Stimulated activated CD4-positive, alpha-beta T cell treated with anti-CD3 and anti-CD28 coated beads, TNF-alpha, amount 100 ng/mL, for 24 hours (primary cell): ENCODE measurements around the gene INPP5E.

Source experiments
- DNase-seq, 3 experiments: peaks; one replicate each; pipeline ENCODE4 v3.0.0-alpha.2; 2020; ENCODE audit warnings: low read depth in 3 of 3

INPP5E gene

GRCh38 chr9:136439481-136440408 lies at the start of gene INPP5E:
Gene INPP5E, minus strand, starts transcription at chr9:136439845. Its CDS starts 426 bp downstream, at chr9:136439419.
- peak; percentile 59 to 79 (median 70) for DNase-seq

- peak; percentile 46 to 70 (median 51) for DNase-seq
Measured at GRCh38 chr9:136488247-136489214, 48.9 kb upstream of the INPP5E start.

- DNase-seq, result no peak
Measured at GRCh38 chr9:136487672-136488071, 48.0 kb upstream of the INPP5E start.

- DNase-seq, result no peak
Measured at GRCh38 chr9:136486823-136487620, 47.4 kb upstream of the INPP5E start.

- DNase-seq, result no peak
Measured at GRCh38 chr9:136486131-136486530, 46.5 kb upstream of the INPP5E start.

GRCh38 chr9:136485049-136486045 lies 45.7 kb upstream of the INPP5E start:
- peak; percentile 73 to 82 (median 74) for DNase-seq

GRCh38 chr9:136484153-136485048 lies 44.8 kb upstream of the INPP5E start:
- no peak for DNase-seq

GRCh38 chr9:136483589-136484152 lies 44.0 kb upstream of the INPP5E start:
- DNase-seq, result peak; percentile 87 to 92 (median 91)

- peak; percentile 99 to 100 (median 99) for DNase-seq
Measured at GRCh38 chr9:136482793-136483588, 43.3 kb upstream of the INPP5E start, which contains the start of gene SEC16A. Gene SEC16A, minus strand, starts transcription at chr9:136483040. Its CDS starts 5,425 bp downstream, at chr9:136477615.

- no peak for DNase-seq
Measured at GRCh38 chr9:136482046-136482792, 42.6 kb upstream of the INPP5E start.

GRCh38 chr9:136481558-136481957 lies 41.9 kb upstream of the INPP5E start:
- no peak for DNase-seq

GRCh38 chr9:136476369-136477150 lies 36.9 kb upstream of the INPP5E start:
- no peak for DNase-seq

- DNase-seq, result no peak
Measured at GRCh38 chr9:136474974-136475865, 35.6 kb upstream of the INPP5E start.

GRCh38 chr9:136474021-136474640 lies 34.5 kb upstream of the INPP5E start:
- DNase-seq, result no peak

- DNase-seq, result no peak
Measured at GRCh38 chr9:136473354-136473721, 33.7 kb upstream of the INPP5E start.
